ENCODE data around the gene CYYR1.
A peak's percentile ranks its signal among the peaks of the same experiment; 100 is the strongest.

Gene CYYR1

DNA sequence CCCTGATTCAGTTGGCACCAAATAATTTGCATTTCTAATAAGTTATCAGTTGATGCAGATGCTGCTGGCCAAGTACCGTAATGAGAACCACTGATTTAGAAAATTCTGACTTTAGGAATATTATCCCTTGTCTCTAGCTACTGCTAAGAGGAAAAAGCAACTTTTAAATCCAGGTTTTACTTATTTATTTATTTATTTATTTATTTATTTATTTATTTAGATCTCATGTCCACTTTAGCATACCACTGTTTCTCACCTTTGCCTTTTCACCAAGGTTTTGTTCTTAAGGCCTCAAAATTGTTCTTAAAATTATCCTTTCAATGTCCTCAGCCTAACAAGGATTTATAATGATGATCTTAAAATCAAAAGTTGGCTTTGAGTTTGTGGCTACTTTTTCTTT is 8.7 kb upstream of the CYYR1 start:
- Histone ChIP-seq H3K79me1 (ENCODE audit: low read depth, low read length) (no peaks in the 10 kb centered on the region), H3K27ac (replicated peaks; ENCODE audit: low read length) (no peak overlapping the region), H3K4me2 (ENCODE audit: insufficient read depth, low read length, poor library complexity, severe bottlenecking) (no peak overlapping the region), H3K23ac (ENCODE audit: low read depth, low read length, poor library complexity) (no peak overlapping the region), H3K18ac (ENCODE audit: low read length) (no peak overlapping the region), H4K91ac (ENCODE audit: low read depth, low read length, poor library complexity) (no peak overlapping the region), H3K9me3 (replicated peaks in 1 of 2; ENCODE audit: control insufficient read depth in 2 of 2, insufficient read depth in 1 of 2, low read depth in 1 of 2, low read length in 2 of 2) (peaks cover 2 to 3% of the 10 kb centered on the region in 2 donors), H3K27me3 (ENCODE audit: control insufficient read depth in 3 of 3, insufficient read depth in 3 of 3, low read depth in 1 of 3, low read length in 3 of 3) (no peaks in the 10 kb centered on the region), H2BK12ac (ENCODE audit: low read length) (no peak overlapping the region), H4K8ac (ENCODE audit: low read depth, low read length) (no peak overlapping the region), H2BK15ac (ENCODE audit: low read length) (no peak overlapping the region), H2BK120ac (ENCODE audit: low read depth, low read length) (no peak overlapping the region), H2AFZ (ENCODE audit: low read length) (no peak overlapping the region), H3K4me3 (ENCODE audit: low read length in 2 of 2) (no peak overlapping the region), H3K14ac (ENCODE audit: low read length) (no peak overlapping the region), H3K36me3 (replicated peaks in 1 of 2; ENCODE audit: control insufficient read depth in 2 of 2, insufficient read depth in 2 of 2, low read length in 2 of 2) (no peaks in the 10 kb centered on the region), H2AK5ac (ENCODE audit: low read depth, low read length) (no peak overlapping the region), H2BK5ac (ENCODE audit: low read length) (no peak overlapping the region), H3K9ac (ENCODE audit: low read depth, low read length, poor library complexity) (no peak overlapping the region), H3K4me1 (ENCODE audit: control insufficient read depth in 2 of 2, insufficient read depth in 1 of 2, low read depth in 1 of 2, low read length in 2 of 2) (no peaks in the 10 kb centered on the region), H3K4ac (ENCODE audit: low read length) (no peak overlapping the region)
- no peak for DNase-seq (ENCODE audit: low spot score)
- WGBS, 2 donors (ENCODE audit: extremely low coverage in 2 of 2, insufficient read length in 2 of 2, insufficient replicate concordance in 1 of 2), result no CpG with 5 or more reads among the region's 1 CpG

- no peak overlapping the region for H2BK12ac ChIP-seq (ENCODE audit: low read length)
- H3K36me3 ChIP-seq (replicated peaks in 1 of 2; ENCODE audit: control insufficient read depth in 2 of 2, insufficient read depth in 2 of 2, low read length in 2 of 2), result no peaks in the 10 kb centered on the region
- peak overlapping the region; percentile 33 for H2BK5ac ChIP-seq (ENCODE audit: low read length)
- H2AK5ac ChIP-seq (ENCODE audit: low read depth, low read length), result no peak overlapping the region
- H2AFZ ChIP-seq (ENCODE audit: low read length), result peak overlapping the region; percentile 94
- H4K91ac ChIP-seq (ENCODE audit: low read depth, low read length, poor library complexity), result no peak overlapping the region
- peak overlapping the region; percentile 81 to 94 for H3K4me3 ChIP-seq (ENCODE audit: low read length in 2 of 2)
- H3K14ac ChIP-seq (ENCODE audit: low read length), result no peak overlapping the region
- peaks cover 0 to 17% of the 10 kb centered on the region in 2 donors for H3K9me3 ChIP-seq (replicated peaks in 1 of 2; ENCODE audit: control insufficient read depth in 2 of 2, insufficient read depth in 1 of 2, low read depth in 1 of 2, low read length in 2 of 2)
- peak overlapping the region; percentile 42 for H3K4me2 ChIP-seq (ENCODE audit: insufficient read depth, low read length, poor library complexity, severe bottlenecking)
- no peaks in the 10 kb centered on the region for H3K79me1 ChIP-seq (ENCODE audit: low read depth, low read length)
- peak overlapping the region; percentile 91 for H3K9ac ChIP-seq (ENCODE audit: low read depth, low read length, poor library complexity)
- H3K23ac ChIP-seq (ENCODE audit: low read depth, low read length, poor library complexity), result no peak overlapping the region
- H3K27ac ChIP-seq (replicated peaks; ENCODE audit: low read length), result no peak overlapping the region
- H2BK120ac ChIP-seq (ENCODE audit: low read depth, low read length), result no peak overlapping the region
- H4K8ac ChIP-seq (ENCODE audit: low read depth, low read length), result no peak overlapping the region
- no peak for DNase-seq (ENCODE audit: low spot score)
- no peaks in the 10 kb centered on the region for H3K4me1 ChIP-seq (ENCODE audit: control insufficient read depth in 2 of 2, insufficient read depth in 1 of 2, low read depth in 1 of 2, low read length in 2 of 2)
- H2BK15ac ChIP-seq (ENCODE audit: low read length), result no peak overlapping the region
- H3K18ac ChIP-seq (ENCODE audit: low read length), result peak overlapping the region; percentile 96
- no peak overlapping the region for H3K4ac ChIP-seq (ENCODE audit: low read length)
- H3K27me3 ChIP-seq (ENCODE audit: control insufficient read depth in 3 of 3, insufficient read depth in 3 of 3, low read depth in 1 of 3, low read length in 3 of 3), result peaks cover 0 to 2% (median 0%) of the 10 kb centered on the region in 3 experiments
- no CpG with 5 or more reads among the region's 11 CpGs for WGBS, 2 donors (ENCODE audit: extremely low coverage in 2 of 2, insufficient read length in 2 of 2, insufficient replicate concordance in 1 of 2)
These were observed 897 bp downstream of the CYYR1 start for GRCh38 chr21:26572076-26572701.

DNA sequence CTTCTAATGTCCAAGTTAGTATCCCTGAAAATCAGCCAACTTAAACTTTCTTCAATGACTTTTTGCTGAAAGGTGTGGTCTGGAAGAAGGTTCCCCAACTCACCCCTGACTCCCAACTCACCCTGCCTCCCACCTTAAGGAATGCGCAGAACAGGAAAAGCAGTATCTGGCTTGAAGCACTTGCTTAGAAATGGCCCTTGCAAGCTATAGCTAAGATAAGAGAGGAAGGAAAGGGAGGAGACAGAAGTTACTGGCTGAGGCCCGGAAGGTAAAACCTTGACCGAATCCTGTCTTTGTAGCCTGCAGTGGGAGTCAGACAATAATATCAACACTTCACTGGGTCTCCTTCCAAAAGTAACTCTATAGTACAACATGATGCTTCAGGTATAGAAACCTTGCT is 2.9 kb downstream of the CYYR1 start:
- no peak overlapping the region for H2BK15ac ChIP-seq (ENCODE audit: low read length)
- H3K4me3 ChIP-seq (ENCODE audit: low read length in 2 of 2), result no peak overlapping the region
- WGBS, 2 donors (ENCODE audit: extremely low coverage in 2 of 2, insufficient read length in 2 of 2, insufficient replicate concordance in 1 of 2), result no CpG with 5 or more reads among the region's 3 CpGs
- H4K91ac ChIP-seq (ENCODE audit: low read depth, low read length, poor library complexity), result no peak overlapping the region
- no peaks in the 10 kb centered on the region for H3K4me1 ChIP-seq (ENCODE audit: control insufficient read depth in 2 of 2, insufficient read depth in 1 of 2, low read depth in 1 of 2, low read length in 2 of 2)
- H4K8ac ChIP-seq (ENCODE audit: low read depth, low read length), result no peak overlapping the region
- H3K23ac ChIP-seq (ENCODE audit: low read depth, low read length, poor library complexity), result no peak overlapping the region
- H2AK5ac ChIP-seq (ENCODE audit: low read depth, low read length), result no peak overlapping the region
- peaks cover 2 to 12% of the 10 kb centered on the region in 2 donors for H3K36me3 ChIP-seq (replicated peaks in 1 of 2; ENCODE audit: control insufficient read depth in 2 of 2, insufficient read depth in 2 of 2, low read length in 2 of 2)
- no peak overlapping the region for H3K18ac ChIP-seq (ENCODE audit: low read length)
- H3K9me3 ChIP-seq (replicated peaks in 1 of 2; ENCODE audit: control insufficient read depth in 2 of 2, insufficient read depth in 1 of 2, low read depth in 1 of 2, low read length in 2 of 2), result peaks cover 0 to 19% of the 10 kb centered on the region in 2 donors
- H3K79me1 ChIP-seq (ENCODE audit: low read depth, low read length), result no peaks in the 10 kb centered on the region
- no peak overlapping the region for H3K9ac ChIP-seq (ENCODE audit: low read depth, low read length, poor library complexity)
- peaks cover 0 to 2% (median 0%) of the 10 kb centered on the region in 3 experiments for H3K27me3 ChIP-seq (ENCODE audit: control insufficient read depth in 3 of 3, insufficient read depth in 3 of 3, low read depth in 1 of 3, low read length in 3 of 3)
- H3K14ac ChIP-seq (ENCODE audit: low read length), result no peak overlapping the region
- DNase-seq (ENCODE audit: low spot score), result no peak
- H2BK5ac ChIP-seq (ENCODE audit: low read length), result no peak overlapping the region
- H2BK120ac ChIP-seq (ENCODE audit: low read depth, low read length), result no peak overlapping the region
- no peak overlapping the region for H3K27ac ChIP-seq (replicated peaks; ENCODE audit: low read length)
- H3K4ac ChIP-seq (ENCODE audit: low read length), result no peak overlapping the region
- H2AFZ ChIP-seq (ENCODE audit: low read length), result no peak overlapping the region
- H3K4me2 ChIP-seq (ENCODE audit: insufficient read depth, low read length, poor library complexity, severe bottlenecking), result no peak overlapping the region
- no peak overlapping the region for H2BK12ac ChIP-seq (ENCODE audit: low read length)

DNA sequence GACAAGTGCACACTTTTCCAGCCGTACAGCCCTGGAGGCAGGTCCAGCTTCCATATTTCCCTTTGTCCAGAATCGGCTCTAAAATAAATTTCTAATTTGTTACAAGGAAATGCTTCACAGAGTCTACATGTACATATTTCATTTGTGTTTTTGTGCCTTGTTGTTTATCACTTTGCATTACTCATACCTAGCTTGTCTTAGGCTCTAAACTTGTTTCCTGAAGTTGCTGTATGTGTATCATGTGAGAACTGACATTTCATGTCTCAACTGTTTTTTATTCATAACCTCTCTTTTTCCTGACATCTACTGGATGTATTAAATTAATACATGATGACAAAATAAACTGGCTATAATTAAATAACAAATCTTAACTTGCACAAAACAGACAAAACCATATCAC is 7.5 kb downstream of the CYYR1 start:
- Histone ChIP-seq H3K18ac (ENCODE audit: low read length) (no peak overlapping the region), H3K27ac (replicated peaks; ENCODE audit: low read length) (no peak overlapping the region), H2AFZ (ENCODE audit: low read length) (no peak overlapping the region), H3K14ac (ENCODE audit: low read length) (no peak overlapping the region), H3K4ac (ENCODE audit: low read length) (no peak overlapping the region), H3K9ac (ENCODE audit: low read depth, low read length, poor library complexity) (no peak overlapping the region), H2BK5ac (ENCODE audit: low read length) (no peak overlapping the region), H4K8ac (ENCODE audit: low read depth, low read length) (no peak overlapping the region), H2BK12ac (ENCODE audit: low read length) (no peak overlapping the region), H3K4me3 (ENCODE audit: low read length in 2 of 2) (no peak overlapping the region), H3K79me1 (ENCODE audit: low read depth, low read length) (no peaks in the 10 kb centered on the region), H3K4me2 (ENCODE audit: insufficient read depth, low read length, poor library complexity, severe bottlenecking) (no peak overlapping the region), H2BK15ac (ENCODE audit: low read length) (no peak overlapping the region), H2AK5ac (ENCODE audit: low read depth, low read length) (no peak overlapping the region), H3K23ac (ENCODE audit: low read depth, low read length, poor library complexity) (no peak overlapping the region), H3K4me1 (ENCODE audit: control insufficient read depth in 2 of 2, insufficient read depth in 1 of 2, low read depth in 1 of 2, low read length in 2 of 2) (no peaks in the 10 kb centered on the region), H3K9me3 (replicated peaks in 1 of 2; ENCODE audit: control insufficient read depth in 2 of 2, insufficient read depth in 1 of 2, low read depth in 1 of 2, low read length in 2 of 2) (peaks cover 0 to 7% of the 10 kb centered on the region in 2 donors), H2BK120ac (ENCODE audit: low read depth, low read length) (no peak overlapping the region), H3K36me3 (replicated peaks in 1 of 2; ENCODE audit: control insufficient read depth in 2 of 2, insufficient read depth in 2 of 2, low read length in 2 of 2) (peaks cover 2 to 48% of the 10 kb centered on the region in 2 donors), H4K91ac (ENCODE audit: low read depth, low read length, poor library complexity) (no peak overlapping the region), H3K27me3 (ENCODE audit: control insufficient read depth in 3 of 3, insufficient read depth in 3 of 3, low read depth in 1 of 3, low read length in 3 of 3) (no peaks in the 10 kb centered on the region)
- no CpG with 5 or more reads among the region's 2 CpGs for WGBS, 2 donors (ENCODE audit: extremely low coverage in 2 of 2, insufficient read length in 2 of 2, insufficient replicate concordance in 1 of 2)
- no peak for DNase-seq (ENCODE audit: low spot score)

All from neuronal stem cell (in vitro differentiated cells).